NCI-H128 (cell line): ENCODE measurements around the gene NARS2.
"Not testable (repeated sequence)": the region's sequence is repeated elsewhere in the genome, so short reads cannot be mapped to it uniquely, and the experiment has no call there.

Source experiments
- DNase-seq: peaks from one replicate; lab custom pipeline; 2025; ENCODE audit not compliant: unreplicated experiment; lab: John Stamatoyannopoulos, UW

The NARS2 gene

DNA sequence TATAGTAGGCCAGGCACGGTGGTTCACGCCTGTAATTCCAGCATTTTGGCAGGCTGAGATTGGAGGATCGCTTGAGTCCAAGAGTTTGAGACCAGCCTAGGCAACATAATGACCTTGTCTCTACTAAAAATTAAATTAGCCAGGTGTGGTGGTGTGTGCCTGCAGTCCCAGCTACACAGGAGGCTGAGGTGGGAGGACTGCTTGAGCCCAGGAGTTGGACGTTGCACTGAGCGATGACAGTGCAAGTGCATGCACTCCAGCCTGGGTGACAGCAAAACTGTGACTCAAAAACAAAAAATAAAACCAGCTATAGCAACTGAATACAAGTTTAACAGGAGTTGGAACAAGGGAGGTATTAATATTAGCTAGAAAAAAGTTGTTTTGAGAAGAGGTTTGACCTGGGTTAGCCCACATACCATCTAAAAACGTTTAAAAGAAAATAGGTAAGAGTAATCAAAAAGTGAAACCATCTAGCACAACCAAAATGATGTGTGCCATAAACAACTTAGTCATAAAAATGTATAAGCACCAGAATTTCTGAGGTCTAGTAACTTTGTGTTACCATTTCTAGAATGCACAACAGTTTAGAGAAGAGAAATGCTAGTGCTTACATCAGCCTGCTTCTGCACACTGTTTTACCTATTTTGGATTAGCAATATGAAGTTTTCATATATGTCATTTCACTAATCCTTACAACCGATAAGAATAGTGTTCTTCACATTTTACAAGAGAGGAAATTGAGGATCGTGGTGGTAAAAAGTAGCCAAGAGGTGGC is 26.5 kb downstream of the NARS2 start:
- no peak for DNase-seq

DNA sequence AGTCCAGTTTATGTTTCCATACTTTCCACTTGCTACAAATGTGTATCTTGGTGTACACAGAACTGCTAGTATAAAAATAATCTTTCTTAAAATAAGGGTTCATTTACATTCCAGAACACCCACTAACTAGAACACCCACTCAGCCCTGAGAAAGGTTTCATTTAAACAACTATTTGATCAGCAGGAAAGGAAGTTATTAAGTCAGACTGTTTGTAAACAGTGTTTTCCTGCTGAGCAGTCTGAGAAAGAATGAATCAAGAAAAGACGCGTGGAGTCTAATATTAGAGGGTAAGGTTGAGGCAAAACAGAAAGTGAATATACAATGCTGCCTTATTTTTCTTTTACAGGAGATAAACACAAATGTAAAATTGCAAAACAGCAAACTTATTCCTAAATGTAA is 32.7 kb downstream of the NARS2 start:
- DNase-seq = no peak

DNA sequence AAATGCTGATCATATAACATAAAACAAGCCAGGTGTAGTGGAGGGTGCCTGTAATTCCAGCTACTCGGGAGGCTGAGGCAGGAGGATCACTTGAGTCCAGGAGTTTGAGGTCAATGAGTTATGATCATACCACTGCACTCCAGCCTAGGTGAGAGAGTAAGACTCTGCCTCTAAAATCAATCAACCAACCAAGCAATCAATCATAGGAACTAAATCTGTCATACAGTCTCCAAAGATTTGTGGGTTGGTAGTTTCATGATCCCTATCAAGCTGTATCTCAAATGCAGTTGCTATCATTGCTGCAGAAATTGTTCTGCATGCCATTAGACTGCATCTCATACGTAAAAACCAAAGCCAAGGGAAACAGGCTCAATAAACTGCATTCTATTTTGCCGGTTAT is 33.1 kb downstream of the NARS2 start:
- no peak for DNase-seq

DNA sequence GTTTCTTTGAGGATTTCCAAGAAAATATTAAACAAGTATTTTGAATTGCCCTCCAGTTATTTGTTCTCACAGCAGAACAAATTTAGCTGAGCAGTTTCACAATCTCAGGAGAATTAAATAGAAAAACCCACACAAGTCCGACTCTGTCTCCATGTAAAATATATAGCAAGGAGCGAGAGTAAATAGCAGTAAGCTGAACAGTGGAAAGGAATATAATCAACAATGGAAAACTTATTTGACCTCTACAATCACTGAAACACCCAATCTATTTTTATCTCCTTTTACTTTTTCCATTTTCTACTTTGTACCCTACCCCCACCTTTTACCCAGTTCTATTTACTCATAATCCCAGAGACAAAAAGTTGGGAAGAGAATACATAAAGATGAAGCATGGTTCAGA is 34.4 kb downstream of the NARS2 start:
- DNase-seq = no peak

DNA sequence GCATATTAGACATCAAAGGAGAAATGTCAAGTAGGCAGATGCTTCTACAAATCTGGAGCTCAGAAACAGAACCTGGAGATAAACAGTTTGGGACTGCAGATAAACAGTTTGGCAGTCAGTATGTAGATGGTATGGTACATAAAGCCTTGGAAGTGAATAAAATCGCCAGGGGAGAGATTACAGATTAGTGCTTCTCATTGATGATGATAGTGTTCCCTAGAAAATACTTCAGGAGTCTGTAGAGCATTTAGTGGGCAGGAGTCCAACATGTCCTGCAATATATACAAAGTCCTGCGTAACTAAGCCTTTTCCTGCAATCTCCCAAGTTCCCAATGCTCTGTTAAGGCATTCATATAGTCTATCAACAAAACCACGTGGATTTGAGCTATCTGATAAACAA is 35.2 kb downstream of the NARS2 start:
- DNase-seq = no peak

DNA sequence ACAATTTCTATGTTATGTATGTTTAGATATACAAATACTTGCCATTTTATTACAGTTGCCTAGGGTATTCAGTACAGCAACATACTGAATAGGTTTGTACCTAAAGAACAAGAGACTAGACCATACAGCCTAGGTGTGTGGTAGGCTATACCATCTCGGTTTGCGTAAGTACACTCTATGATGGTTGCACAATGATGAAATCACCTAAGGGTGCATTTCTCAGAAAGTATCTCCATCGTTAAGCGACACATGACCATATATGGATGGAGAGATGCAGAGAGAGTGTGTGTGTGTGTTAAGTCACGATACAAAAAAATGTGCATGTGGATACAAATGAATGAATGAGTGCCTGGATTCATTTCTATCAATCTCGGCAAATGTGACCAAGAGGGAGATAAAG is 37.7 kb downstream of the NARS2 start:
- no peak for DNase-seq

DNA sequence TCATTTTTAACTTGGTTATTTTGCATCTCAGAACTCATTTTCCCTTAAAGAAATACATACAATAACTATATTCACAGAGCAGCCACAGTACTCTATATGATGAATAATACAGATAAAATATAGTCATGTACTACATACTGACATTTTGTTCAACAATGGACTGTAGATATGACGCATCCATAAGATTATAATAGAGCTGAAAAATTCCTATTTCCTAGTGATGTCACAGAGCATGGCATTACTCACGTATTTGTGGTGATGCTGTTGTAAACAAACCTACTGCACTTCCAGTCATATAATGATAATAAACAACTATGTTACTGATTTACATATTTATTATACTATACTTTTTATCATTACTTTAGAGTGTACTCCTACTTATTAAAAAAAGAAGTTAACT is 38.7 kb downstream of the NARS2 start:
- DNase-seq = no peak

DNA sequence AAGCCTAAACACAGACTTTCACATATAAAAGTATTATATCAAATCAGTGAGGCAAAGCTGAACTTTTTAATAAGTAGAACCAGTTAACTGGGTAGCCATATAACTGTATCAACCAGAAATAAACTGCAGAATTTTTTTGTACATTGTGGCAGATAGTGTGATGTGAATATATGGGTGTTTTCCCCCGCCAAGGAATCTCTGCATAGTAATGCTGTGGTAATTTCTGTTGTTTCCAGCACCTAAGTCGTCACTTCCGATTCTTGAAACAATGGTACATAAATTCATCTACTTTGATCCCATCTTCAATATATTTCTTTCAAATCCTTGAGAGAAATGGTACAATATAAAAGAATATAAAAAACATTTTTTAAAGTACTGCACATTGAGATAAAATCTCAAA is 39.6 kb downstream of the NARS2 start:
- DNase-seq = no peak

DNA sequence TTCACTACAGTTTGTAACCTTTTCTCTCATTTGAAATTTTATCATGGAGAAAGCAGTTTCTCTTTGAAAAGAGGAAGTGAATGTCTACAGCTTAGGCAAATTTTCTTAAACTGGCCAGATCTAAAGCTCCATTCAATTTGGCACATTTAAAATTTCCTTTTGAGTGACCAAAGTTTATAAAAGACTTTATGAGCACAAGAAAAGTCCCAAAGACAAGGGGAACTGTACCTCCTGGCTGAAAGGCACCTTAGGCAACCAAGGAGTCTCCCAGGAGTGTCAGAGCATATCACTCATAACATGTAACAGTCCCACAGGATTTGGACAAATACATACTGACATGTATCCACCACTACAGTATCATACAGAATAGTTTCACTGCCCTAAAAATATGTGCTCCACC is 41.3 kb downstream of the NARS2 start:
- no peak for DNase-seq

DNA sequence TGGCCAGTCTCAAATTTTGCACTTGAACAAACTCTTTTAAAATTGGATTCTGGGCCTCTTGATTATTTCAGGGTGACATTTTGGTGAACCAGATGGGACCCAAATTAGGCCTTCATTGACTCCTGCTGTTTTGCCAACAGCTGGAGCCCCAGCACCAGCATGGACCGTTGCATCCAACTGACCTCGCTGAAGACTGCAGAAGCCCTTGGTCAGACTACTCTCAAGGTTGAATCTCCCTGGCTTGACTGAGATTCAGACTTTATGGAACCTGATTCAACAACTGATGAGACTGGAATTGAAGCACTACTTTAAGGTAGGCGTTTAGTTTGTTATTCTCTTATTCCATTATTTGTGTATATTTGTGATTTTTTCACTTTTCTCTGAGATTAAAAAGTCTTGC is 41.7 kb downstream of the NARS2 start:
- DNase-seq = no peak

DNA sequence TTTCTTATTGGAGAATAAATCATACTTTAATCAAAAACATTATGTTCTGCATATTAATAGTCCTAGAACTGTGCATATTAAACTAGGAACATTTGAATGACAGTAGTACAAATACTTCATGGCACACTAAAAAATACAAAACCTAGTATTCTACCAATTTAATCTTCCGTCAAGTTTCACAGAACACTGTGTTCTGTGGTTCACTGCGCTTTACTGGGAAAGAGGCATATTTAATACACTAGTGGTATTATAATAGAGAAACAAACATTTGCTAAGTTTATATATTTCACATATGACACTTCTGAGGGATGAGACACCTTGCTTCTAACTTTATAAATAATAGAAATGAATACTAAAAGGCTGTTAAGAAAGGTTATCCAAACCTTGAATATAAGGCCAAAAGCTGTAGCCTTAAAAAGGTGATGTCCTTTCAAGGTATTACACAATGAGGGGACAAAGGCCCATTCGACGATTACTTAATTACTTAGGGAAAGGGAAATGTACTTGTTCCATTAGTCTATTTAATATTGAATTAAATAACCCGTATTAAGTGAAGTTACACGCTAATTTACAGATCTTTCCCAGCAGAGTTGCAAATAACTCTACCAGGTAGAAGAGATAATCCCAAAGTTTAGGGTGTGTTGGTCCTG is 48.0 kb downstream of the NARS2 start:
- no peak for DNase-seq

DNA sequence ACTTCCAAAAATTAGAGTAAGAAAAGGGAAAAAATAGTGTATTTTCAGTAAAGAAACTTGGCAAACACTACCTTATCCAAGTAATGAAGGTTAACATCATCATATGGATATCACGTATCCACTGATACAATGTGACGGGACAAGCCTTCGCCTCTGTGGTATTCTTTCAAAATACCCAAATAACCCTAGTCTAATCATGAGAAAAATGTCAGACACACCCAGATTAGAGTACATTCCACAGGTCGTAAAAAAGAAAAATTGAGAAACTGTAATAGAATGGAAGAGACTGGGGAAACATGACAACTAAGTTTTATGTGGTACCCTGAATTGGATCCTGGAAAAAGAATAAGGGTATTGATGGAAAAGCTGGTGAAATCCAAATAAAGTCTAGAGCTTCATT is 48.9 kb downstream of the NARS2 start:
- no peak for DNase-seq

DNA sequence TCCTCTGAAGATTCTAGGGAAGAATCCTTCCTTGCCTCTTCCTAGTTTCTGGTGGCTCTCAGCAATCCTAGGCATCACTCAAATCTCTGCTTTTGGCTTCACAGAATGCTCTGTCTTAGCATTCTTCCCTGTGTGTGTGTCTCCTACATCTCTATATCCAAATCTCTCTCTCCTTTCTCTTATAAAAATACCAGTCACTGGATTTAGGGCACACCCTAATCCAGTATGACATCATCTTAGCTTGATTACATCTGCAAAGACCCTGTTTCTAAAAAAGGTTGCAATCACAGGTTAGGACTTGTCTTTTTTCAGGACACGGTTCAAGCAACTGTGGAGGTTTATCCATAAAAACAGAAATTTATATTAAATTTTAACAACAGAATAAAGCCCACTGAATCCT is 54.4 kb downstream of the NARS2 start:
- DNase-seq = no peak

DNA sequence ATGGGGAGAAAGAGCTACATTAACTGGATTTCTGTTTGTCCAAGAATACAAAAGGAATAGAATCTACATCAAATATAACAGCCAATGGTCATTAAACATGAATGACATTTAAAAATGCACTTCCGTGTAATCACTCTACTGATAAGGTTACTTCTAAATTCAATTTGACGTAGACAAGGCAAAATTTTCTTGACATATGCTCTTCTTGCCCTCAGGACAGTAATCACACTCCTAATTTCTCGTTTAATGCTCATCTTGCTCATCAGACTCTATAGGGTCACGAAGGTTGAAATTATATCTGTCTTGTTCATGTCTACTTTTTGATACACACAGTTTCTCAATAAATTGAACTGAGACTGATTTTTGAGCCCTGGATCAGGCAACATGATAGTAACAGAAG is 58.4 kb downstream of the NARS2 start:
- no peak for DNase-seq

DNA sequence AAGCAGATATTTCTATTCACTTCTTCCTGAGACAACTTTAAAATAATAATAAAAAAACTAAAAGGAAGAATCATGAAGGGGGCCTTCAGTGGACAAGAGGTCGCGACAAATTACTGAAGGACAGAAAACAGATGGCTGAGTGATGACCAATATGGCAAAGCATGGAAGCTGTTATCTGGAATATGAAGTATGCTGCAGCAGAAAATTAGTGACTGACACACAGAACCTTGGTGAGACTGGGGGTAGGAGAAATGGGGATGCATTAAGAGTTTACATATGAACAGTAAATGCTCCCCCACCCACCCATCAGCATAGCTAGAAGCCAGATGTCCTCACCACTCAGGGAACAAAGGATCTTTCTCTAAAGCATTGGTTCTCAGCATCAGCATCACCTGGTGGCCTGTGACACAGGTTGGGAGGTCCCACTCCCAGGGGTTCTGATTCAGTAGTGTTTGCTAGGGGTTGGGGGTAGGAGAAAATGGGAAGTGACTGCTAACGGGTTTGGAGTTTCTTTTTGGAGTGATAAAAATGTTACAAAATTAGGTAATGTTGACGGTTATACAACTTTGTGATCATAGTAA is 59.7 kb downstream of the NARS2 start:
- DNase-seq = no peak

DNA sequence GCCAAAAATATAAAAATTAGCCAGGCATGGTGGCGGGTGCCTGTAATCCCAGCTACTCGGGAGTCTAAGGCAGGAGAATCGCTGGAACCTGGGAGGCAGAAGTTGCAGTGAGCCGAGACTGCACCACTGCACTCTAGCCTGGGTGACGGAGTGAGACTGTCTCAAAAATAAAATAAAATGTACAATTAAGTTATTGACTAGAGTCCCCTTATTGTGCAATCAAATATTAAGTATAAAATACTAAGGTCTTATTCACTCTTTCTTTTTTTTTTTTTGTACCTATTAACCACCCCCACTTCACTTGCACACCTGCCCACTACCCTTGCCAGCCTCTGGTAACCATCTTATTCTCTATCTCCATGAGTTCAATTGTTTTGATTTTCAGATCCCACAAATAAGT is 61.6 kb downstream of the NARS2 start:
- DNase-seq = not testable (repeated sequence)

DNA sequence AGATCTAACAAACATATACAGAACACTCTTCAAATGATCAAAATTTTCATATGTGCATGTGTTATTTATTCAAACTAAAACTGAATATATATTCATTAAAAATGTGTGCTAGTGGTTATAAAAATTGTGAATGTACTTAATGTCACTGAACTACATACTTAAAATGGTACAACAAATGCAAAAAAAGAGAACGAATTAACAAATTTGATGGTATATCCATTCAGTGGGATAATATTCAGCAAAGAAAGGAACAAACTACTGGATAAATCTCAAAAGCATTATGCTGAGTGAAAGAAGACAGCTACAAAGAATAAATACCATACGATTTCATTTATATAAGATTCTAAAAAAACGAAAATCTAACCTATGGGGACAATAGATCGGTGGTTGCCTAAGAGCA is 64.1 kb downstream of the NARS2 start:
- no peak for DNase-seq

DNA sequence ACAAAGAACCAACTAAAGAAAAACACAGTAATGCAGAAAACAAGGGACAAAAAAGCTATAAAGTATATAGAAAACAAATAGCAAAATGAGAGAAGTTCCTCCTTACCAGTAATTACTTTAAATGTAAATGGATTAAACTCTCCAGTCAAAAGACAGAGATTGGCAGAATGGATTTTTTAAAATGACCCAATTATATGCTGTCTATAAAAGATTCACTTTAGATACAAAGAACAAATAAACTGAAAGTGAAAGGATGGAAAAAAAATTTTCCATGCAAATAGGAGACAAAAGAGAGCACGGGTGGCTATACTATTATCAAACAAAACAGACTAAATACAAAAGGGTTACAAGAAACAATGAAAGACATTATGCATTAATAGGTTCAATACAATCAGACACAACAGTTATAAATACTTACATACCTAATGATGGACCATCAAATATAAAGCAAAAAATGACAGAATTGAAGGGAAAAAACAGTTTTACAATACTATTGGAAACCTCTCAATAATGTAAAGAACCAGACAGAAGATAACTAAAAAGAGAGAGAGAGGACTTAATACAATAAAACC is 64.6 kb downstream of the NARS2 start:
- DNase-seq = no peak

DNA sequence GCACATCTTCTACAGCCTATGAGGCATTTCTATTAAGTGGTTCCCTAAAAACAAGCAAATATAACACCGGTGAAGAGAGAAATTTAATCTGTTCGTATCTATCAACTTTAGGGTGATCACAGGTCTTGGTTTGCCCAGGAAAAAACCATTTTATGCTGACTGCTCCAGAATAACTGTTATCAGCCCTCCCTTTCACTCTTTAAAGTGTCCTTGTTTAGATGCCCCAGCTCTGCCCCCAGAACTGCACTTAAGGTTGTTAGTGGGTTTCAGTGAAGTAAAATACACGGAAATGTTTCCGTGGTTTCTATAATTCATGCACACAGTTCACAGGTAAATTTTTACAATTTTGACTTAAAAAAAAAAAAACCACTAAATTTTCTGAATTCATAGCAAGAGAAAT is 70.0 kb downstream of the NARS2 start:
- DNase-seq = no peak

DNA sequence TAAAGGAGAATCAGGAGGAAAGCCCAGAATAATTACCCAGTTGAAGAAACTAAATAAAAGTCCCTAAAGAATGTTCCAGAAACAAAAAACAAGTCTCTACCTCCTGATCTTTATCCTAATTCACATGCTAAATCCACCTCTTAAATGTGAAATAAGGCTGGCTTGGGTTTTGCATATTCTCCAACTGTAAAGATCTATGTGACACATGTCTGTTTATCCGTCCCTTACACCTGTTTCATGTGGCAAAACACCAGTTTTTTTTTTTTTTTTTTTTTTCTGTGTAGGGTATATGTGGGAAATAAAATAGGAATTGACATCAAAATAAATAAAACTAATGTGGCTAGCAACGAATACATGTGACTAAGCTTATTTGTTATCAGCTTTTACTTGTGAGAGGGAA is 70.5 kb downstream of the NARS2 start:
- DNase-seq = no peak

DNA sequence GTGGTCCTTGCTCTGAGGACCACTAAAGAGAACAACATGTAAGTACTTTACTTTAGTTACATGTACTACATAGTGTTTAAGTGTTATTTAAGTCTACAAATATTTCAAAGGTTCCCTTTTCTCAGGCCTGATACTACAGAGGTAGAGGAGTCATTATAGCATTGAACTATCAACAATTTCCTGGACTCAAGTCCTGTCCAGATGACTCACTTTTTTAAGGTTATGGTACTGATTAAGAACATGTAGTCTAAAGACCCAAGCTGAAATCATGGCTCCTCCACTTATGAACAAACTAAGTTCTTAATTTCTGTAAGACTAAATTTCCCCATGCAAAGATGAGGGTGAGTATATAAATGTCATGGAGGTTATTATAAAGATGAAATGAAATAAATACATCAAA is 74.7 kb downstream of the NARS2 start:
- no peak for DNase-seq

DNA sequence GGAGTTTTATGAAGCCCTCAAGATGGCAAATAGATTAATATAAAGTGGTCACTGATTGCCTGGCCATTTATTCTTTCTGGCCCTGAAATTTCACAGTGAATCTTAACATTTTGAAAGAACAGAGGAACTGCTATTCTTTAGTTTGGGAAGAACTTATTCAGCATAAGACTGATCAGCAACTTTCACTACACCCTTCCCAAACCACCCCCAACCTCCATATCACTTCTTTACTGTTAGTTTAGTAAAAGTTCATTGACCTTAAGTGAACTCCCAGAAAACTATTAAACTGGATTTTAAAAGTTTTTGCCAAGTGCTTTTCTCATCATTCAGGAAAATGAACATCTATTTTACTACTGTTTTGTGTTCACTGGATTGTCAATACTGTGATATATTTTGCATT is 77.4 kb downstream of the NARS2 start:
- DNase-seq = no peak
